Right hindlimb (tissue), 1 donor: ENCODE measurements around the gene TGFB1.

Experiments used
- DNase-seq: peaks from one replicate; pipeline ENCODE4 v3.0.0-alpha.2; 2018

The TGFB1 gene

DNA sequence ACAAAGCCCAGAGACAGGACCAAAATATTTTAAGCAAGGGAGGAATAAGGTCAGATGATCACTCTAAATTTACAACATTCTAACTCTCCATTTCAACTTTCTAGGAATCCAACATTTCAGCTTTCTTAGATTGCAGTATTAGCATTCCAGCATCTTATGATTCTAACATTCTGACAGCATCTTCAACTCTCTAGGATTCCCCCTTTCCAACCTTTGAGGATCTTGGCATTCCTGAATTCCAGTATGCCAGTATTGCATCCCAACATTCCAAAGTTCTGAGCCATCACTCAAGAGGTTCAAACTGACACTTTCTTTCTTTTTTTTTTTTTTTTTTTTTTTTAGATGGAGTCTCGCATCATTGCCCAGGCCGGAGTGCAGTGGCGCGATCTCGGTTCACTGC is 13.8 kb downstream of the TGFB1 start:
- DNase-seq, result no peak

DNA sequence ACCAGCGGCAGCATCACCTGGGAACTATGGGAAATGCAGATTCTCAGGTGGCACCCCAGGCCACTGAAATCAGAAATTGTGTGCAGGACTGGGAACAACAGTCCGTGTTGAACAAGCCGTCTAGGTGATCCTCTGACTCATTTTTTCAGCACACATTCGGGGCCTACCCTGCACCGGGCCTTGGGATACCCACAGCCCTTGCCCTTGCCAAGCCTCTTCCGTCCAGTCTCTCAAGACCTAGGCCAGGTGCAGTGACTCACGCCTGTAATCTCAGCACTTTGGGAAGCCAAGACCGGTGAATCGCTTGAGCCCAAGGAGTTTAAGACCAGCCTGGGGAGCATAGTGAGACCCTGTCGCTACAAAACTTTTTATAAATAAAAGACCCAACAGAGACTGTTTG is 18.3 kb downstream of the TGFB1 start:
- DNase-seq, result no peak

DNA sequence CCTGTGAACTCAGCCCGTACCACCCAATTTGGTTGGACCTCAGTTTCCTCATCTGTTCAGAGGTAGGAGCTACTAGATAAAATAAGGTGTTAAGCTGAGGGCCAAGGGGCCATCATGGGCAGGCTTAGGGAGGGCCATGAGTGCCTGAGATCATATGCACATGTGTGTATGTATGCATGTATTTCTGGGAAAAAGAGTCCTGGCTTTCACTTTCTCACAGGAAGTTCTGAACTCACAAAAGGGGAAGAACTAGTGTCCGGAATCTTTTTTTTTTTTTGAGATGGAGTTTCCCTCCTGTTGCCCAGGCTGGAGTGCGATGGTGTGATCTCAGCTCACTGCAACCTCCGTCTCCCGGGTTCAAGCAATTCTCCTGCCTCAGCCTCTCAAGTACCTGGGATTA is 18.9 kb downstream of the TGFB1 start:
- DNase-seq, result no peak

DNA sequence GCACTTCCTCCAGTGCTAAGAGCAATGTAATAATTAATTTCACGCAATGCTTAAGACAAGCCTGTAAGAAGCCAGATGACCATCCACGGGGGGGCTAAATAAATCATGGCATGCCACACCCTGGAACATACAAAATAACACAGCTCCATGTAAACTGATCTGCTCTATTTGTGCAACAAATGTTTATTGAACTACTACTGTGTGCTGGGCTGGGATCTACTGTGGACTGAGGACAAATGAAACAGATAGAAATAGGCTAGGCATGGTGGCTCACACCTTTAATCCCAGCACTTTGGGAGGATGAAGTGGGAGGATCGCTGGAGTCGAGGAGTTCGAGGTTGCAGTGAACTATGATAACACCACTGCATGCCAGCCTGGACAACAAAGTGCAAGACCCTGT is 21.3 kb downstream of the TGFB1 start:
- DNase-seq, result no peak

DNA sequence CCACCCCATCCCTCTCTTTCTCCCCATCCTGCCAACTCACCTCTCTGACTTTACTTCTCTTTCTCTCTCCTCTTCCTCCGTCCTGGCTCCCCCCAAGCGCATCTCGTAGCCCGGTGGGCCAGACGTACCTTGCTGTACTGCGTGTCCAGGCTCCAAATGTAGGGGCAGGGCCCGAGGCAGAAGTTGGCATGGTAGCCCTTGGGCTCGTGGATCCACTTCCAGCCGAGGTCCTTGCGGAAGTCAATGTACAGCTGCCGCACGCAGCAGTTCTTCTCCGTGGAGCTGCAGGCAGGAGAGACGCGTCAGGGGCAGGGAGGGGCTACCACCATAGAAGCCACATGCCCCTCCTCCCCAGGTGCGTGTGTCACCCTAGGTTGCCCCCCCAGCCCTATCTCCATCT is 21.7 kb downstream of the TGFB1 start:
- no peak for DNase-seq

DNA sequence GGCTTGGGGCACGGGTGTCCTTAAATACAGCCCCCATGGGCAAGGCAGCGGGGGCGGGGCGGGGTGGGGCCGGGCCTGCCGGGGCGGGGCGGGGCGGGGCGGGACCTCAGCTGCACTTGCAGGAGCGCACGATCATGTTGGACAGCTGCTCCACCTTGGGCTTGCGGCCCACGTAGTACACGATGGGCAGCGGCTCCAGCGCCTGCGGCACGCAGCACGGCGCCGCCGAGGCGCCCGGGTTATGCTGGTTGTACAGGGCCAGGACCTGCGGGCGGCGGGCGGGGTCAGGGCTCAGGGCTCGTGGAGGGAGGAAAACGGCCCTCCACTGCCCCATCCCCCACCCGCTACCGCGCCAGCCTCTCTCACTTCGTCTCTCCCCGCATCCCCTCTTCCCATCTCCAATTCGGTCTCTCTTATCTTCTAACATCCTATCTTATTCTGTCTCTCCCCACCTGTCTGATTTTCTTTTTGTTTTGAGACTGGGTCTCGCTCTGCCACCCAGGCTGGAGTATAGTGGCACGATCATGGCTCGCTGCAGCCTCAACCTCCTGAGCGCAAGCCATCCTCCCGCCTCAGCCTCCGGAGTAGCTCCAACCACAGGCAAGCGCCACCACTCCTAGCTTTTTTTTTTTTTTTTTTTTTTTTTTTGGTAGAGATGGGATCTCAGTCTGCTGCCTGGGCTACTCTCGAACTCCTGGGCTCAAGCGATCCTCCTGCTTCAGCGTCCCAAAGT is 22.6 kb downstream of the TGFB1 start:
- DNase-seq, result peak; percentile 44

DNA sequence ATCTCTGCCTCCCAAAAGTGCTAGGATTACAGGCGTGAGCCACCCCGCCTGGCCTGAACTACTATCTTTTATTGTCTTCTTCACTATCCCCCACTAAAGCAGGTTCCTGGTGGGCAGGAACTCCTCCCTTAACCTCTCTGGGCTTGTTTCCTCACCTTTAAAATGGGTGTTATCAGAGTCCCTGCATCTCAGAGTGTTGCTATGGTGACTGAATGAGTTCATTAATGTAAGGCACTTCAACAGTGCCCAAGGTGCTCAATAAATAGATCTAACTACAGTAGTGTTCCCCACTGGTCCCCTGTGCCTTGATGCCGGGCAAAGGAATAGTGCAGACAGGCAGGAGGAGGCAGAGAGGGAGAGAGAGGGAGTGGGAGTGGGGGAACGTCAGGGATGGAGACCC is 23.2 kb downstream of the TGFB1 start:
- no peak for DNase-seq

DNA sequence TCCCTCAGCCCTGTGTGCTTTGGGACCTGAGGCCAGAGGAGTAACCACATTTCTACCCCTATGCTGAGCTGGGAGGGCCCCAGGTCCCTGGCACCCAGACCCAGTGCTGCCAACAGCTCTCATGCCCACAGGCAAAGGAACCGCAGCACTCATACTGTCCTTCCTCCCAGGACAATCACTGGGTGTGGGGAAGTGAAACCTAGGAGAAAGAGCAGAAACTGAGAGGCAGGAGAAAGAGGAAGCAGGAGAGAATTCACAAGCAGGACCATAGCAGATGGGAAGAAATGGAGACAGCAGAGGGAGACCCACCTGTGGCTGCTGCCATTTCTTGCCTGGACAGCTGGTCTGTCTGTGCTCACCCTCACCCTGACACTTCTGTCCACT is 24.9 kb downstream of the TGFB1 start:
- no peak for DNase-seq

DNA sequence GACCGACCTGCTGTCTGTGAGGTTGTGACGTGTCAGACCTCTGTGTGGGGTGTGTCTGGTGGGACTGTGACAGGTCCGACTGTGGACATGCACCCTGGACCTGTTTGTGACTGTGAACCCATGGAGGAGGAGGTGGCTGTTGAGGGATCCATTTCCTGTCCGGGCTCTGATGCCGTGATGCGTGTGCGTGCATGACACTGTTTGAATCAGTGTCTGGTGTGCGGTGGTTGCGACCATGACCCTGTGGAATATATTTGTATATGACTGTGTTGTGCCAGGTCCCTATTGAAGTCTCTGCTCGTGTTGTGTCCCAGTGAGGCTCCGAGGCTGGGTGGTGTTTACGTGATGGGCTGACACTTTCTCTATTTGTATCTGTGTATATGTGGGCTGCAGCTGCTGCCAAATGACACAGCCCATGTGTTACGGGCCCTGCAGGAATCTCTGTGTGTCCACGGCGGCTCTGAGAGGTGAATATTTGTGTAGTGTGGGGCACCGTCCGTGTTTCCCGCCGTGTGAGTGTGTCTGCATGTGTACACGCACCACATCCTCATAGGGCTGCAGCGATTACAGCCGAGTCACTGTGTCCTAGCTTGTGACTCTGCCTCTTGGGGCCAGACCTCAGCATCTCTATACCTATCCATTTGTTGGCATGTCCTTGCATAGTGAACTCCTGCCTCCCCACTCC is 25.4 kb downstream of the TGFB1 start:
- no peak for DNase-seq

DNA sequence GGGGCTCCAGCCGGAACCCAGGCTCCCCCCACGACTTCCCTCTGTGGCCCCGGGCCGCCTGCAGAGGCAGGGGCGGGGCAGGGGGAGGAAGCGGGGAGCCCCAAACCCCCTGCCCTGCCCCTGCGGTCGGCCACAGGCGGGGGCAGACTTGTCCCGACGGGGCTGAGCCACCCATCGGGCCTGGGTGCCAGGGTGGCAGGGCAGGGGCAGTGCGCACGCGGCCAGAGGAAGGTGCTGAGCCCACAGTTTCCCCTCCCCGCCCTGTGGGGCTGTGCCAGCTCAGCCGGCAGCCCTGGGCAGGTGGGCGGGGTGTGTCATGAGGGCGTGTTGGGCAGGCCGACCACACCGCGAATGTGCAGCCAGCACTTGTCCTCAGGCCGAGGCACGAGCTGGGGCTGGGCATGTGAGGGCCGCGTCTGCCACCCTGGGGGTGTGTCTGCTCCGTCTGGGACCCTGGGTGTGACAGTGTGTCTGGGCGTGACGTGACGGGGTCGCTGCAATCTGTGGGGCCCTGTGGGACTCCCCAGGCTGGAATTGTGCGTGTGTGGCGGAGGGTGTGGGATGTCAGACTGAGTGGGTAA is 26.1 kb downstream of the TGFB1 start:
- DNase-seq, result peak; percentile 73

DNA sequence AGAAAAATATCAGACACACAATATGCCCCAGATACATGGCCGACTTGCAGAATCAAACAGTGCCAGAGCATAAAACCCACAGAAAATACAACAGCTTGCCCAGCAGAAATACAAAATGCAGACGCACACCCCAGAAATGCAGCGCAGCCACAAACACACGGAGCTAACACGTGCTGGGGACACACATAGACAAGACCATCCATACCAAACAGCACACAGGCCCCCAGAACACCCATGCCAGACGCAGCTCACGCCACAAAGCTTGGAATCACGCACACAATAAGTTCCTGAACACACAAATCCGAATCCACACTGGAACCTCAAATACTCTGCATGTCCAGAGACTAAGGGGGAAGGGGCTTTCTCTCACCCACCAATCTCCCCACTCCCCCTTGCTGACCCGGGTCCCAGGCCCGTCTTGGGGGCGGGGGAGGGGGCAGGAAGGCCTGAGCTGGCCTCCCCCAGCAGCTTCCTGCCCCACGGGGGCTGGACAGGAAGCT is 26.6 kb downstream of the TGFB1 start:
- DNase-seq, result no peak

DNA sequence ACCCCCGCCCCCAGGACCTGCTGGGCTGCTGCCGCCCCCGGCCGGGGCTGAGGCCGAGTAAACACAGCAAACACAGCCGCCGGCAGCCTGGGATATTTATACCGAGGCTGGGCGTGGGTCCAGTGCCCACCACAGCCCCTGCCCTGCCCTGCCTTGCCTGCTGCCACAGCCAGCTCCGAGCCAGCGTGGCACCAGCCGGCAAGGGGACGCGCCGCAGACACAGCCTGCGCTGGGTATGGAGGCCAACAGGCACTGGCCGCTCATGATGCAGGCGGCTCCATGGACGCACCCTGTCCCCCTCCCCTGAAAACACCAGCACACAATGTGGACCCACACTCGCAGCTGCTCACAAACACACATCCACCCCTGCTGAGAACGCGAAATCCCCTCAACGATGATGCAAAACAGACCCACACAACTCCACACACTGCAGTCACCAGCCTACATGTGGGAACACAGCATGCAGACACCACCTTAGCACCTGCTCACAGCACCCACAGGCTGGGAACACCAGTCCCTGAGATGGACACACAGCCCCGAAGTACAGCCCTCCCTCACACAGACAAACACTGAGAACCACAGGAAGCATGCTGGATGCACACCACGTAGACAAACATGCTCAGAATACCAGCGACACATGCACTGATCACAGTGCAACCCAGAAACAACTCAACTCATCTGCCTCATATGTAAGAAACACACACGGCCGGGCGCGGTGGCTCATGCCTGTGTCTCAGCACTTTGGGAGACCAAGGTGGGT is 27.6 kb downstream of the TGFB1 start:
- peak; percentile 77 for DNase-seq

DNA sequence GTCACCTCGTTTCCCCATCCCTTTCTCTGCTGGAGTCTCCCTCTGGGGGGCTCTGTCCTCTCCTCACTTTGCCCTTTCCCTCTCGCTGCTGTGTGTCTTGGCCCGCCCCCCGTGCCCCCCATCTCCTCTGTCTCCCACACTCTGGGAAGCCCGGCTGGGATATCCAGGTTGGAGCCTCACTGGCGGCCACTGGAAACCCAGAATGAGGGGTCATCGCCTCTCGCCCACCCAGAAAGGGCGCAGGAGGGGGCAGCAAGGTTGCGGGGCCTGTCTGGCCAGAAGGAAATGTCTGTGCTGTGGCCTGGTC is 28.1 kb downstream of the TGFB1 start:
- DNase-seq, result no peak

DNA sequence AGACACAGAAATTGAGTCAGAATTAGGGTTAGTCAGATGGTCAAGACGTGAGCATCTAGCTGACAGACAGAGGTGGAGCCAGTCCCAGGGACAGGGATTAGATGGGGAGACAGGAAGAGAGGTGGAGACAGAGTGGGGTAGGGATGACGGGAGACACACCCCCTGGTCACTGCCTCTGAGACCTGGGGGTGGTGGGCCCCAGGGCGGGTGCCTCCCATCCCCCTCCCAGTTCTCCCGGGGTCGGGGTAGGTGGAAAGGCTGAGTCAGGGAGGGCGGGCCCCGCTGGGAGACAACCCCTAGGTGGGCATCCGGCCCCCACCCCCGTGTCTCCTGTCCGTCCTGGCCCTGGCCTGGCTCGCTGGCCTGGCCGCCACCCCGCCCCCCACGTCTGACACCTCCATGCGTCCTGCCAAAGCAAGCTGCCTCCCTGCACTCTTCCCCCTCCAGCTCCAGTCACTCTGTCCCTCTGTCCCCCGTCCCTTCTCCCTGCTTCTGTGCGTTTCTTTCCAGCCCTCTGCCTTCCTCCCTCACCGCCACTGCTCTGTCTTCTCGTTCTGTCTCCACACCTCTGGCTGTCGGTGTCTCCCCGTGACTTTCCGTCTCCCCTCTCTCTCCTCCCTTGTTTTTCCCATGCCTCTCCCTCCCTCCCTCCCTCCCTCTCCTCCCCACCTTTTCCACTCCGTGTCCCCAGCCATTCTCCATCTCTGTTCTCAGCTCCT is 28.6 kb downstream of the TGFB1 start:
- DNase-seq, result peak; percentile 76

DNA sequence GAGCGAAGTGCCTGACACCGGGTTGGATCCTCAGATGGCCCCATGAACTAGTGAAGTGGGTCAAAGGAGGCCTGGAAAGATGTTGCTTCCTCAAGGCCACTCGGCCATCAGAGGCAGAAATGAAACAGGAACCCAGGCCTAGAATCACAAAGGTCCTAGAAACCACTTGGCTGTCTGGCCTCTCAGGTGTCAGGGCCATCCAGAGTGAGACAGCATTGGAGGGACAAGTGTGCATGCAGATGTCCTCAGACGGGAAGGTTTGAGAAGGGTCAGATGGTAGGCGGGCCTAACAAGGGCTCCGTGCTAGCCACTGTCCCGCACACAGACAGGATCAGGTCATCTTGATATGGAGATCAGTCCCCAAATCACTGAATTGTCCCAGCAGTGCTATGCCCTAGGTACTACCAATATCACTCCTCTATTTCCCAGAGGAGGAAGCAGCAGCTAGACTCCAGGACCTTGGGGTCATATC is 29.5 kb downstream of the TGFB1 start:
- no peak for DNase-seq

DNA sequence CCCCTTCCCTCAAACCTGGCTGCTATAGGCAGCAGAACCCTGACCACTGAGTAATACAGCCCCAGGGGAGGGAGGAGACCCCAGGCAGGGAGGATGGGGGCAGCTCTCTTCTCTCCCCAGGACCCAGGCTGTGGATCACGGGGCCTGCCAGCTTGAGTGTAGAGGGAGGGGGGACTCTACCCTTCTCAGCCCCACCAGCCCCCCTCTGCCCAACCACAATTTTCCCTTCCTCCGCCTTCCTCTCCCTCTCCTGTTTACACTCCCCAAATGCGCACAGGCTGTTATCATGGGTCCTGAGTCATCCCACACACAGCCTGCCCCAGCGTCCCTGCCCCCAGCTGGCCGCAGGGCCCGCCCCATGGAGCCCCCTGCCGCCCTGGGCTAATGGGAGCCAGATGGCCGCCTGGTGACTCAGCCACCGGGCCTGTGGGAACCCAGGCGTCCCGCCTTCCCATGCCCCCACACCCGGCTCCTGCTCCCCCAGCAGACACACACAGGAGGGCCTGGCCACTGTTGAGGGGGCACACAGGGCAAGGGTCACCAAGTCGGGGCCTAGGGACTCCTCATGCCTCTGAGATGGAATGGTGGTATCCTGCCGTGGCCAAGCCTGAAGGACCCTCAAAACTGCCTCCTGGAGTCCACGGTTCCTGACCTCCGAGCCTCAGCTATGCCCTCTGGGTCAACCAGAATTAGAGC is 30.1 kb downstream of the TGFB1 start:
- DNase-seq, result peak; percentile 66

DNA sequence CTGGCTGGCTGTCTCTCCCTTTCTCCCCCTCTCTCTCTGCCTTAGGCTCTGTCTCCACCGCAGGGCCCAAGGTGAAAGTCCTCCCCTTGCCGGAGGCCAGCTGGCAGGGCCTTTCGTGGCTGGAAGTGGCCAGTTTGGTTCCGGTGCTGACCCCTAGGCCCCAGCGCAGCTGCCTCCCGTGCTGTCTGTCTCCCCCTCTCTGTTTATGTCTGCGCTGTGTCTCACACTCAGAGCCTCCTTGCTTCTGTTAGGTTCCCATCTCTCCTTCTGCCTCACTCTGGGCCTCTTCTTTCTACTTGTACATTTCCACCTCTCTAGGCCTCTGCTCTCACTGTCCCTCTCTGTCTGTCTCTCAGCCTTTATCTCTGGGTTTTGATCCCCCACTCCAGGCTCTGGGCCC is 30.7 kb downstream of the TGFB1 start:
- no peak for DNase-seq

DNA sequence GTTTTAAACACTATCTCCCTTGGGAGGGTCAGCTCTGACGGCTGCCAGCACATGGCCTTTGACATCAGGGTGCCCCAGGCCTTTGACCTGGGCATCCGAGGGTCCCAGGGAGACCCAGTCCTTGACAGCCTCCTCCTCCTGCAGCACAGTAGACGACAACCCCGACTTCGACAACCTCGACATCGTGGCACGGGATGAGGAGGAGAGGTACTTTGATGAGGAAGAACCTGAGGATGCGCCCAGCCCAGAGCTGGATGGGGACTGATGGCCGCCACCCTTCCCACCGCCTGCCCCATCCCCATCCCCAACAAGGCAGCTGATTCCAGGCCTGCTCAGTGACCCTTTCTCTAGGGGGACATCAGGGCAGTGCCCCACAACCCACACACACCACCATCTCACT is 31.3 kb downstream of the TGFB1 start:
- DNase-seq, result no peak

DNA sequence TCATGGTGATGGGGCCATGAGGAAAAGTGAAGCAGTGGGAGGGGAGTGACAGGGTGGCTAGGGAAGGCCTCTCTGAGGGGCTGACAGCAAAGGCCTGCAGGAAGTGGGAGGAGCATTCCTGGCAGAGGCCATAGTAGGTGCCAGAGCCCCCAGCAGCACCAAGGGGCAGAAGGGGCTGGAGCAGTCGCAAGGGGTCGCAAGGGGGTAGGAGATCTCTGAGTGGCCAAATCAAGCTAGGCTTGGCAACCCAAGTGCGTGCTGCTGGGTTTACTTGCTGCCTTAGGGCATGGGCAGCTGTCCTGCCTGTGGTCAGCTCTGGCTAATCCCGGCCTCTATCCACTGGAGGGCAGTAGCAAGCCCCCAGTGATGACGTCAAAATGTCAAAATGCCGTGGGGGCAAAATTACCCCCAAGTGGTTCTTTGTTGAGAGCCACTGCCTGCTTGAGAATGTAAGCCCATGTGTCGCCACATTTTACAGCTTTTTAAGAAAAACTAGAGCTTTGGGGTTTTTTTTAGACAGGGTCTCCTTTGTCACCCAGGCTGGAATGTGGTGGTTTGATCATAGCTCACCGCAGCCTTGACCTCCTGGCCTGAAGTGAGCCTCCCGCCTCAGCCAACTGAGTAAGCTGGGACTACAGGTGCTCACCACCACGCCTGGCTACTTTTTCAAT is 32.0 kb downstream of the TGFB1 start:
- DNase-seq, result peak; percentile 64

DNA sequence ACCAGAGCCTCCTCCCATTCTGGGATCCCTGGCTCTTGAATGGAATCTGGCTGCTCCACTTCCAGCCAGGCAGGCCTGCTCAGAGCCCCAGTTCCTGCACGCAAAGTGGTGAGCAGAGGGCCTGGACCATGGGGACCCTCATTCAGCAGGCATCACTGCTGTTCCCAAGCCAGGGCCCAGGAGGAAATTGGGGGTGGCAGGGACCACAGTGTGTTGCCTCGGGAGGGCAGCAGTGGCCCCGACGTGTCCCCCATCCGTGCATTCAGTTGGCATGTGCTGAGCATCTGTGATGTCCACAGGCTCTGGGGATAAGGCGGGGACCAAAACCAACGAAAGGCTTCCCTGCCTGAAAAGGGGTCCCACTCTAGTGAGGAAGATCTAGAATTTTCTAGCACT is 32.5 kb downstream of the TGFB1 start:
- no peak for DNase-seq

DNA sequence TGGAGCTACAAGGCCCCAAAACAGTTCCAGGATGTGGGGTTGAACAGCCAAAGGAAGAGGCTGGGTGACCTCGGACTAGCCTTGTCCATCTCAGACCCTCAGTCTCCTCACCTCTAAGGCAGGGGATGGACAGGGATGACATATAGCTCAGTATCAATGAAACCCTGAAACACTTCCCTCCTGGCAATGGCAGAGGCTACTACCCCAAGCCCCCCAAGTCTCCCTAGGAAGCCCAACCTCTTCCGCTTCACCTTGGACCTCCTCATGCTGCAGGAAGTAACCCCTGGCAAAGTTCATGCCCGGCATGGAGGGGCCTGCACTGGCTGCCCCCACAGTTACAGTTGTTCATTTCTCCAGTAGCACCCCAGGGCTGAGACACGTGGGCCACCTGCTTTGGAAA is 33.2 kb downstream of the TGFB1 start:
- DNase-seq, result no peak

DNA sequence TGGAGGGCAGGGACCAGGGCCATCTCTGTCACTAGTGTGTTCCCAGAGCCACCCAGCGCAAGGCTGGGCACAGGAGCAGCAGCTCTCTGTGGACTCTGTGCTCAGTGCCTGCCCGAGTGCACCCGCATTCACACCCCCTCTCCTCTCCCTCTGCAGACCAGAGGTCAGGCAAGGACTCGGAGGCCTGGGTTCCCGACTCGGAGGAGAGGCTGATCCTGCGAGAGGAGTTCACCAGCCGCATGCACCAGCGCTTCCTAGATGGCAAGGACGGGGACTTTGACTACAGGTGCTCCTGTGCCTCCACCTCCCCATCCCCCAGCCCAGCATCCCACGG is 33.6 kb downstream of the TGFB1 start:
- DNase-seq, result no peak
